Lower lobe of right lung (tissue), 2 donors: ENCODE data around the gene NAV2. TPM values are rescaled to one million over a fixed set of nuclear protein-coding genes. Genes with fewer than 3 reads are reported as not detected.

ENCODE experiments used
- ATAC-seq, 2 donors: fragments of 200-7000 bp; cut with Tn5 transposase; one replicate each; pipeline ENCODE4 v1.9.1; 2020 to 2022; ENCODE audit warnings: mild to moderate bottlenecking in 2 of 2, moderate library complexity in 2 of 2
- DNase-seq: peaks from one replicate; pipeline ENCODE4 v3.0.0-alpha.2; 2020
- H3K27ac ChIP-seq: fragments of 200-600 bp; one replicate; pipeline ENCODE4 v1.8.0; 2022
- H3K27me3 ChIP-seq: fragments of 200-600 bp; one replicate; pipeline ENCODE4 v1.8.0; 2022; ENCODE audit warnings: low read depth
- H3K36me3 ChIP-seq: fragments of 200-600 bp; one replicate; pipeline ENCODE4 v1.8.0; 2022; ENCODE audit warnings: mild to moderate bottlenecking
- H3K4me1 ChIP-seq: fragments of 200-600 bp; one replicate; pipeline ENCODE4 v1.8.0; 2022
- H3K4me3 ChIP-seq: fragments of 200-600 bp; one replicate; pipeline ENCODE4 v1.8.0; 2022; ENCODE audit warnings: mild to moderate bottlenecking
- H3K9me3 ChIP-seq: fragments of 200-600 bp; one replicate; pipeline ENCODE4 v1.8.0; 2022
- CTCF ChIP-seq: fragments of 200-600 bp; IDR thresholded peaks from one replicate; pipeline ENCODE4 v1.8.0; 2022; ENCODE audit warnings: antibody characterized with exemption, mild to moderate bottlenecking
- intact Hi-C: fragments of 100-400 bp; cut with DNase I; formaldehyde crosslinking; loops from one replicate; pipeline ENCODE4 v1.11.0; 2022
- total RNA-seq: library from RNA; stranded (reverse); fragmentation: NEBNext Ultra II Directional; extraction: Animal tissue kit (Norgen Biotek cat#: 25700); gene quantifications from one replicate; pipeline ENCODE4 v1.2.1, GENCODE V29; 2021
- donor health status: DM: no; HTN: yes; CAD: no; lungs with severe emphysema.

NAV2 gene
- total RNA-seq, 1 donor from 2014 or later: 36.9 TPM

- Histone ChIP-seq H3K27ac (no peak overlapping the region), H3K4me1 (peaks cover 16% of the 10 kb centered on the region), H3K4me3 (no peak overlapping the region), H3K9me3 (no peaks in the 10 kb centered on the region), H3K27me3 (no peaks in the 10 kb centered on the region), H3K36me3 (peaks cover 60% of the 10 kb centered on the region)
- intact Hi-C loops: no loop called here
- DNase-seq (no peak), ATAC-seq (no peak)
- no peak for TF ChIP-seq CTCF
These were observed 378.2 kb downstream of the NAV2 start for GRCh38 chr11:20090654-20091374.

GRCh38 chr11:20093775-20094174, 381.1 kb downstream of the NAV2 start:
- no peak for TF ChIP-seq CTCF
- ATAC-seq (no peak), DNase-seq (no peak)
- H3K4me1 ChIP-seq: peaks cover 19% of the 10 kb centered on the region
- no peak overlapping the region for H3K4me3 ChIP-seq
- no peak overlapping the region for H3K27ac ChIP-seq
- H3K9me3 ChIP-seq: no peaks in the 10 kb centered on the region
- H3K27me3 ChIP-seq: no peaks in the 10 kb centered on the region
- intact Hi-C loops: no loop called here
- H3K36me3 ChIP-seq: peaks cover 74% of the 10 kb centered on the region

GRCh38 chr11:20095189-20095588, 382.6 kb downstream of the NAV2 start:
- DNase-seq: no peak
- no peak for TF ChIP-seq CTCF
- H3K4me1 ChIP-seq: peaks cover 12% of the 10 kb centered on the region
- no peak overlapping the region for H3K27ac ChIP-seq
- peaks cover 81% of the 10 kb centered on the region for H3K36me3 ChIP-seq
- no peak for ATAC-seq
- no peak overlapping the region for H3K4me3 ChIP-seq
- intact Hi-C loops: no loop called here
- H3K9me3 ChIP-seq: no peaks in the 10 kb centered on the region
- no peaks in the 10 kb centered on the region for H3K27me3 ChIP-seq

GRCh38 chr11:20097319-20098221, 384.9 kb downstream of the NAV2 start:
- TF ChIP-seq CTCF: no peak
- H3K27ac ChIP-seq: peak overlapping the region; percentile 6
- DNase-seq (no peak), ATAC-seq (peak; percentile 52 to 56)
- peaks cover 7% of the 10 kb centered on the region for H3K4me1 ChIP-seq
- peaks cover 81% of the 10 kb centered on the region for H3K36me3 ChIP-seq
- no peaks in the 10 kb centered on the region for H3K27me3 ChIP-seq
- no peaks in the 10 kb centered on the region for H3K9me3 ChIP-seq
- H3K4me3 ChIP-seq: no peak overlapping the region
- intact Hi-C loops: no loop called here

GRCh38 chr11:20099527-20099926, 386.9 kb downstream of the NAV2 start:
- no peak for ATAC-seq
- intact Hi-C loops: no loop called here
- H3K27me3 ChIP-seq: no peaks in the 10 kb centered on the region
- peaks cover 7% of the 10 kb centered on the region for H3K4me1 ChIP-seq
- no peak overlapping the region for H3K27ac ChIP-seq
- no peak overlapping the region for H3K4me3 ChIP-seq
- TF ChIP-seq CTCF: no peak
- no peaks in the 10 kb centered on the region for H3K9me3 ChIP-seq
- H3K36me3 ChIP-seq: peaks cover 81% of the 10 kb centered on the region
- DNase-seq: no peak
